Chondrocyte (in vitro differentiated cells): ENCODE measurements around the gene HLA-DPA1. TPM values are rescaled to one million over a fixed set of nuclear protein-coding genes. Genes with fewer than 3 reads are reported as not detected.

Source experiments
- DNase-seq: peaks from one replicate; pipeline ENCODE4 v3.0.0; 2021; ENCODE audit warnings: mixed read lengths, low spot score
- H3K27ac Mint-ChIP-seq: one replicate; pipeline ENCODE4 v1.8.0; 2021; ENCODE audit warnings: mild to moderate bottlenecking, moderate library complexity, mixed read lengths; ENCODE audit not compliant: unreplicated experiment
- H3K27me3 Mint-ChIP-seq: 2 replicates; pipeline ENCODE4 v1.8.0; 2021; ENCODE audit warnings: low read depth, mixed read lengths
- H3K36me3 Mint-ChIP-seq: 2 replicates; pipeline ENCODE4 v1.8.0; 2021; ENCODE audit warnings: low read depth, mixed read lengths
- H3K4me1 Mint-ChIP-seq: 2 replicates; pipeline ENCODE4 v1.8.0; 2021; ENCODE audit warnings: low read depth, mild to moderate bottlenecking, mixed read lengths
- H3K4me3 Mint-ChIP-seq: one replicate; pipeline ENCODE4 v1.8.0; 2021; ENCODE audit warnings: mild to moderate bottlenecking, moderate library complexity, mixed read lengths; ENCODE audit not compliant: unreplicated experiment
- H3K9me3 Mint-ChIP-seq: 2 replicates; pipeline ENCODE4 v1.8.0; 2021; ENCODE audit warnings: low read depth, mixed read lengths
- CTCF ChIP-seq: fragments of 200-600 bp; sonication (generic); IDR thresholded peaks from 2 replicates; pipeline ENCODE4 v1.5.0; 2021; ENCODE audit warnings: antibody characterized with exemption, mild to moderate bottlenecking, moderate library complexity
- total RNA-seq: library from RNA; stranded (reverse); gene quantifications from 3 replicates; pipeline ENCODE4 v1.2.1, GENCODE V29; 2021

The HLA-DPA1 gene
- total RNA-seq, 1 donor from 2014 or later: 1.3 TPM

- H3K9me3 Mint-ChIP-seq: no peaks in the 10 kb centered on the region
- TF ChIP-seq CTCF: no peak
Observed at GRCh38 chr6:33076406-33076934, 3.0 kb upstream of the HLA-DPA1 start.

GRCh38 chr6:33075568-33076405 is 2.3 kb upstream of the HLA-DPA1 start, which contains the start of gene HLA-DPB1:
TSS of gene HLA-DPB1 (plus strand) at chr6:33075990. CDS start at chr6:33076042, 52 bp downstream.
- H3K4me3 Mint-ChIP-seq: no peak within 1 kb of the TSS
- H3K4me1 Mint-ChIP-seq: peaks cover 7% of the 10 kb centered on the region
- no peaks in the 10 kb centered on the region for H3K9me3 Mint-ChIP-seq
- no peak within 1 kb of the TSS for H3K27ac Mint-ChIP-seq
- H3K36me3 Mint-ChIP-seq: no peaks in the 10 kb centered on the region
- no peak for DNase-seq
- H3K27me3 Mint-ChIP-seq: peaks cover 46% of the 10 kb centered on the region
- TF ChIP-seq CTCF: no peak

More at GRCh38 chr6:33076406-33076934, 3.0 kb upstream of the HLA-DPA1 start:
- no peak overlapping the region for H3K4me3 Mint-ChIP-seq
- H3K36me3 Mint-ChIP-seq: no peaks in the 10 kb centered on the region
- peaks cover 12% of the 10 kb centered on the region for H3K4me1 Mint-ChIP-seq
- H3K27me3 Mint-ChIP-seq: peaks cover 46% of the 10 kb centered on the region
- DNase-seq: no peak
- no peak overlapping the region for H3K27ac Mint-ChIP-seq

- peaks cover 42% of the 10 kb centered on the region for H3K27me3 Mint-ChIP-seq
- H3K36me3 Mint-ChIP-seq: no peaks in the 10 kb centered on the region
- TF ChIP-seq CTCF: no peak
- H3K27ac Mint-ChIP-seq: no peak overlapping the region
- H3K4me3 Mint-ChIP-seq: no peak overlapping the region
- peaks cover 1% of the 10 kb centered on the region for H3K4me1 Mint-ChIP-seq
- DNase-seq: no peak
- H3K9me3 Mint-ChIP-seq: no peaks in the 10 kb centered on the region
Observed at GRCh38 chr6:33075208-33075567, 1.7 kb upstream of the HLA-DPA1 start.

GRCh38 chr6:33072508-33073100 is 845 bp downstream of the HLA-DPA1 start:
- no peak for TF ChIP-seq CTCF
- Mint-ChIP-seq H3K27me3 (peaks cover 28% of the 10 kb centered on the region), H3K4me3 (no peak overlapping the region), H3K9me3 (peaks cover under 1% of the 10 kb centered on the region), H3K36me3 (no peaks in the 10 kb centered on the region), H3K27ac (no peak overlapping the region), H3K4me1 (no peaks in the 10 kb centered on the region)
- no peak for DNase-seq

GRCh38 chr6:33071569-33071968 is 1.9 kb downstream of the HLA-DPA1 start:
- no peaks in the 10 kb centered on the region for H3K36me3 Mint-ChIP-seq
- no peak overlapping the region for H3K27ac Mint-ChIP-seq
- no peak for TF ChIP-seq CTCF
- no peak for DNase-seq
- H3K9me3 Mint-ChIP-seq: peaks cover 4% of the 10 kb centered on the region
- H3K27me3 Mint-ChIP-seq: peaks cover 26% of the 10 kb centered on the region
- H3K4me1 Mint-ChIP-seq: no peaks in the 10 kb centered on the region
- no peak overlapping the region for H3K4me3 Mint-ChIP-seq
